ENCODE results near the gene SYS1. TPM values are rescaled to one million over a fixed set of nuclear protein-coding genes. Genes with fewer than 3 reads are reported as not detected.

The SYS1 gene
- total RNA-seq, 1 donor from 2014 or later, result 16.9 TPM

GRCh38 chr20:45354423-45355208, 8.3 kb upstream of the SYS1 start:
- DNase-seq (ENCODE audit: low spot score) (no peak), ATAC-seq (no peak)

GRCh38 chr20:45355209-45356084, 7.5 kb upstream of the SYS1 start:
- DNase-seq (ENCODE audit: low spot score) (no peak), ATAC-seq (no peak)

- peak; percentile 55 for ATAC-seq
- peak; percentile 96 for DNase-seq (ENCODE audit: low spot score)
Observed at GRCh38 chr20:45358282-45359068, 4.5 kb upstream of the SYS1 start.

GRCh38 chr20:45359069-45359405, 3.9 kb upstream of the SYS1 start:
- ATAC-seq, result no peak

GRCh38 chr20:45359406-45360148, 3.4 kb upstream of the SYS1 start:
- DNase-seq (ENCODE audit: low spot score) (peak; percentile 83), ATAC-seq (peak; percentile 41)

More at GRCh38 chr20:45359069-45359405, 3.9 kb upstream of the SYS1 start:
- peak; percentile 90 for DNase-seq (ENCODE audit: low spot score)

GRCh38 chr20:45361793-45362192, 1.2 kb upstream of the SYS1 start:
- ATAC-seq, result no peak
- DNase-seq (ENCODE audit: low spot score), result no peak

GRCh38 chr20:45363611-45364492, 896 bp downstream of the SYS1 start:
- no peak for DNase-seq (ENCODE audit: low spot score)

GRCh38 chr20:45365444-45365970, 2.6 kb downstream of the SYS1 start:
- ATAC-seq (no peak), DNase-seq (ENCODE audit: low spot score) (no peak)

More at GRCh38 chr20:45363611-45364492, 896 bp downstream of the SYS1 start:
- no peak for ATAC-seq

GRCh38 chr20:45366192-45366591, 3.2 kb downstream of the SYS1 start:
- ATAC-seq (no peak), DNase-seq (ENCODE audit: low spot score) (no peak)

- DNase-seq (ENCODE audit: low spot score) (no peak), ATAC-seq (no peak)
Observed at GRCh38 chr20:45366631-45367030, 3.7 kb downstream of the SYS1 start.

- ATAC-seq (no peak), DNase-seq (ENCODE audit: low spot score) (no peak)
Observed at GRCh38 chr20:45367126-45367525, 4.2 kb downstream of the SYS1 start.

- DNase-seq (ENCODE audit: low spot score) (no peak), ATAC-seq (no peak)
Observed at GRCh38 chr20:45368221-45368980, 5.4 kb downstream of the SYS1 start.

- peak; percentile 32 for ATAC-seq
Observed at GRCh38 chr20:45370571-45371160, 7.7 kb downstream of the SYS1 start.

GRCh38 chr20:45372241-45372640, 9.3 kb downstream of the SYS1 start:
- ATAC-seq (no peak), DNase-seq (ENCODE audit: low spot score) (no peak)

More at GRCh38 chr20:45370571-45371160, 7.7 kb downstream of the SYS1 start:
- no peak for DNase-seq (ENCODE audit: low spot score)

GRCh38 chr20:45372646-45373352, 9.8 kb downstream of the SYS1 start:
- ATAC-seq (no peak), DNase-seq (ENCODE audit: low spot score) (no peak)

- peak; percentile 93 for ATAC-seq
- DNase-seq (ENCODE audit: low spot score), result peak; percentile 88
Observed at GRCh38 chr20:45373353-45374100, 10.6 kb downstream of the SYS1 start.

GRCh38 chr20:45374101-45374467, 11.1 kb downstream of the SYS1 start:
- ATAC-seq (no peak), DNase-seq (ENCODE audit: low spot score) (no peak)
